SK-N-SH (cell line): ENCODE measurements around the gene ACTR1A. TPM values are rescaled to one million over a fixed set of nuclear protein-coding genes. Genes with fewer than 3 reads are reported as not detected.

Experiments
- CTCF ChIA-PET: fragments of 300-600, 350-600 bp; formaldehyde crosslinking; extraction: SDS; loops from one replicate; lab custom pipeline; 2021; lab: Yijun Ruan, JAX
- POLR2A ChIA-PET: fragments of 350-600 bp; sonication (Branson Sonifier 250); formaldehyde crosslinking; extraction: SDS; loops from one replicate; lab custom pipeline; 2020; ENCODE audit warnings: antibody characterized with exemption, inconsistent platforms; lab: Yijun Ruan, JAX
- DNase-seq: peaks from one replicate; pipeline ENCODE4 v3.0.0; 2012
- H2AFZ ChIP-seq: fragments of 200-600 bp; sonication (generic); 2 replicates; pipeline ENCODE4 v1.8.1; 2016; ENCODE audit warnings: antibody characterized with exemption, mild to moderate bottlenecking, low read depth
- H3F3A ChIP-seq: fragments of 200-600 bp; sonication (generic); replicated peaks from 2 replicates; pipeline ENCODE3; 2016; ENCODE audit warnings: antibody characterized with exemption, mild to moderate bottlenecking; ENCODE audit not compliant: insufficient read depth
- H3K27ac ChIP-seq, 2 experiments: fragments of 200-500 bp in 1 of 2; fragments of 200-600 bp in 1 of 2; sonication (Bioruptor generic) in 1 of 2; sonication (generic), shearing (Covaris generic) in 1 of 2; 2 replicates each; pipeline versions ENCODE4 v1.5.1 to v1.6.1; 2014 to 2016; ENCODE audit warnings: low read depth in 2 of 2, inconsistent platforms in 1 of 2, low read length in 1 of 2, mild to moderate bottlenecking in 1 of 2, mixed read lengths in 1 of 2
- H3K27me3 ChIP-seq: fragments of 200-600 bp; sonication (generic), shearing (Covaris generic); 2 replicates; pipeline ENCODE4 v1.6.1; 2016; ENCODE audit warnings: mixed run types; ENCODE audit not compliant: insufficient read depth
- H3K36me3 ChIP-seq, 2 experiments: fragments of 200-500 bp in 1 of 2; fragments of 200-600 bp in 1 of 2; sonication (Bioruptor generic) in 1 of 2; sonication (generic) in 1 of 2; replicated peaks in 1 of 2; 2 replicates each; pipeline versions ENCODE3 to v1.5.1; 2014 to 2016; ENCODE audit warnings: low read length in 1 of 2, mild to moderate bottlenecking in 1 of 2; ENCODE audit not compliant: insufficient read depth in 2 of 2, control insufficient read depth in 1 of 2
- H3K4me1 ChIP-seq, 2 experiments: fragments of 200-500 bp in 1 of 2; fragments of 200-600 bp in 1 of 2; sonication (Bioruptor generic) in 1 of 2; sonication (generic), shearing (Covaris generic) in 1 of 2; 2 replicates each; pipeline versions ENCODE4 v1.5.1 to v1.6.1; 2014 to 2016; ENCODE audit warnings: low read depth in 1 of 2, low read length in 1 of 2, mixed run types in 1 of 2; ENCODE audit not compliant: insufficient read depth in 2 of 2, control insufficient read depth in 1 of 2
- H3K4me2 ChIP-seq: fragments of 200-600 bp; sonication (generic), shearing (Covaris generic); 2 replicates; pipeline ENCODE4 v1.6.1; 2017; ENCODE audit warnings: mixed run types
- H3K4me3 ChIP-seq, 2 experiments: fragments of 200-500 bp in 1 of 2; fragments of 200-600 bp in 1 of 2; sonication (Bioruptor generic) in 1 of 2; sonication (generic), shearing (Covaris generic) in 1 of 2; 2 replicates each; pipeline versions ENCODE4 v1.5.1 to v1.8.1; 2014 to 2016; ENCODE audit warnings: low read depth in 2 of 2, inconsistent platforms in 1 of 2, low read length in 1 of 2, mild to moderate bottlenecking in 1 of 2, mixed read lengths in 1 of 2, moderate library complexity in 1 of 2
- H3K79me2 ChIP-seq: fragments of 200-600 bp; sonication (generic); 2 replicates; pipeline ENCODE4 v1.8.1; 2017; ENCODE audit warnings: mild to moderate bottlenecking; ENCODE audit not compliant: insufficient read depth
- H3K9ac ChIP-seq: fragments of 200-600 bp; sonication (generic); 2 replicates; pipeline ENCODE4 v1.6.1; 2017; ENCODE audit warnings: mixed run types
- H3K9me2 ChIP-seq: fragments of 200-600 bp; sonication (generic); 2 replicates; pipeline ENCODE4 v1.6.1; 2017; ENCODE audit warnings: mixed run types
- H3K9me3 ChIP-seq: fragments of 200-600 bp; sonication (generic); 2 replicates; pipeline ENCODE4 v1.6.1; 2017; ENCODE audit warnings: mixed run types, mild to moderate bottlenecking, moderate library complexity
- H4K20me1 ChIP-seq: fragments of 200-600 bp; sonication (generic); 2 replicates; pipeline ENCODE4 v1.6.1; 2017; ENCODE audit warnings: mild to moderate bottlenecking, mixed run types; ENCODE audit not compliant: insufficient read depth
- CHD2 ChIP-seq: fragments of 150-350 bp; IDR thresholded peaks from 2 replicates; pipeline ENCODE4 v1.6.1; 2018; ENCODE audit warnings: low read length; ENCODE audit not compliant: partially characterized antibody
- FOXJ3 ChIP-seq: sonication (generic); formaldehyde crosslinking; IDR thresholded peaks from 2 replicates; pipeline ENCODE4 v1.5.1; 2020; ENCODE audit warnings: mild to moderate bottlenecking, missing genetic modification reagents
- FOXM1 ChIP-seq: IDR thresholded peaks from 2 replicates; pipeline ENCODE4 v1.4.0; 2012; ENCODE audit warnings: low read depth, mild to moderate bottlenecking
- GATA2 ChIP-seq: sonication (generic); formaldehyde crosslinking; IDR thresholded peaks from 2 replicates; pipeline ENCODE4 v1.5.0; 2020; ENCODE audit warnings: mild to moderate bottlenecking, missing genetic modification reagents
- IRF3 ChIP-seq: fragments of 150-350 bp; IDR thresholded peaks from 2 replicates; pipeline ENCODE4 v1.6.1; 2016; ENCODE audit warnings: mild to moderate bottlenecking, low read depth, low read length
- JUND ChIP-seq: IDR thresholded peaks from 2 replicates; pipeline ENCODE4 v1.4.0; 2012
- MXI1 ChIP-seq: IDR thresholded peaks from 2 replicates; pipeline ENCODE4 v1.6.1; 2012; ENCODE audit warnings: mild to moderate bottlenecking, low read depth, low read length, improper control_type of control experiment
- NFIC ChIP-seq: IDR thresholded peaks from 2 replicates; pipeline ENCODE4 v1.4.0; 2012; ENCODE audit warnings: borderline replicate concordance
- POLR2AphosphoS5 ChIP-seq: IDR thresholded peaks from 2 replicates; pipeline ENCODE4 v1.6.1; 2012; ENCODE audit warnings: low read depth, low read length
- REST ChIP-seq: IDR thresholded peaks from 2 replicates; pipeline ENCODE4 v1.6.1; 2012; ENCODE audit warnings: mild to moderate bottlenecking, low read depth, low read length, moderate library complexity
- RFX5 ChIP-seq: IDR thresholded peaks from 2 replicates; pipeline ENCODE4 v1.6.1; 2012; ENCODE audit warnings: mild to moderate bottlenecking, improper control_type of control experiment, low read length
- SMC3 ChIP-seq: IDR thresholded peaks from 2 replicates; pipeline ENCODE4 v1.6.1; 2012; ENCODE audit warnings: low read depth, low read length, improper control_type of control experiment
- TCF12 ChIP-seq: IDR thresholded peaks from 2 replicates; pipeline ENCODE4 v1.4.0; 2012
- TEAD4 ChIP-seq: IDR thresholded peaks from 2 replicates; pipeline ENCODE4 v1.4.0; 2012; ENCODE audit warnings: mild to moderate bottlenecking, borderline replicate concordance; ENCODE audit not compliant: insufficient read depth
- USF1 ChIP-seq: IDR thresholded peaks from 2 replicates; pipeline ENCODE4 v1.4.0; 2012; ENCODE audit warnings: low read depth, borderline replicate concordance
- USF2 ChIP-seq: fragments of 150-350 bp; IDR thresholded peaks from 2 replicates; pipeline ENCODE4 v1.6.1; 2017; ENCODE audit warnings: antibody characterized with exemption, low read length, low read depth, borderline replicate concordance
- YY1 ChIP-seq: IDR thresholded peaks from 2 replicates; pipeline ENCODE4 v1.4.0; 2012; ENCODE audit warnings: low read depth, mild to moderate bottlenecking
- ZBTB33 ChIP-seq: IDR thresholded peaks from 2 replicates; pipeline ENCODE4 v1.4.0; 2012; ENCODE audit warnings: low read depth, borderline replicate concordance
- WGBS: methylation state at CpG from one replicate; pipeline ENCODE4 v1.1.6; 2017; ENCODE audit warnings: low lambda C conversion rate; 5-methylcytosine and 5-hydroxymethylcytosine counted together
- polyA plus RNA-seq, 3 experiments: library from polyadenylated mRNA; depleted of rRNA; stranded (reverse); fragments of >200 nt; gene quantifications; 2 replicates each; pipeline ENCODE4 v1.2.3, GENCODE V29; 2012

ACTR1A gene
- polyA plus RNA-seq, 1 of the 3 experiments (the other 2 are of a cell fraction): 106 TPM

GRCh38 chr10:102449321-102450123 lies 53.0 kb downstream of the ACTR1A start:
- no peaks in the 10 kb centered on the region for H3K9me2 ChIP-seq
- ChIA-PET CTCF (interaction anchor here (0.8 to 5.3 kb wide), 8 partner anchors 9 to 56 kb away, joined by 3 to 25 read pairs (median 4); partner anchors contain the start of genes CUEDC2 and FBXL15), POLR2A (interaction anchor here (1.0 to 4.3 kb wide), 3 partner anchors 11 to 29 kb away, joined by 4 to 27 read pairs (median 19); partner anchors contain the start of genes CUEDC2 and FBXL15)
- peak overlapping the region; percentile 96; the same call in 1 of the 2 replicates for H2AFZ ChIP-seq
- no peaks in the 10 kb centered on the region for H3K9me3 ChIP-seq
- no peaks in the 10 kb centered on the region for H3K27me3 ChIP-seq
- WGBS: 15% methylated on average over 30 of the region's 30 CpGs
- peak; percentile 68 for DNase-seq
- peak overlapping the region; percentile 80 for H3K4me2 ChIP-seq
- H3K9ac ChIP-seq: peak overlapping the region; percentile 49; the same call in 1 of the 2 replicates
- H3K4me1 ChIP-seq: peaks cover 0 to 10% of the 10 kb centered on the region in 2 experiments; a peak in 2 of 4 replicates
- no peaks in the 10 kb centered on the region for H3K79me2 ChIP-seq
- no peaks in the 10 kb centered on the region for H3K36me3 ChIP-seq
- peaks cover 20% of the 10 kb centered on the region for H3F3A ChIP-seq
- peak overlapping the region; percentile 62 to 71 for H3K4me3 ChIP-seq
- TF ChIP-seq FOXM1 (no peak), RFX5 (no peak), POLR2AphosphoS5 (no peak), REST (no peak), MXI1 (no peak), NFIC (no peak), YY1 (no peak), FOXJ3 (CRISPR knock-in tag) (no peak)
- no peaks in the 10 kb centered on the region for H4K20me1 ChIP-seq
- H3K27ac ChIP-seq: peak overlapping the region in 1 of 2 experiments; percentile 66; a peak in 2 of 4 replicates

- H3K9me2 ChIP-seq: no peaks in the 10 kb centered on the region
- H3K4me2 ChIP-seq: no peak overlapping the region
- no peaks in the 10 kb centered on the region for H4K20me1 ChIP-seq
- no peaks in the 10 kb centered on the region for H3K79me2 ChIP-seq
- ChIA-PET POLR2A (no interaction called here), CTCF (no interaction called here)
- peaks cover 4% of the 10 kb centered on the region for H3F3A ChIP-seq
- peaks cover 0 to 3% of the 10 kb centered on the region in 2 experiments; a peak in 2 of 4 replicates for H3K4me1 ChIP-seq
- 56% methylated on average over 2 of the region's 2 CpGs for WGBS
- H2AFZ ChIP-seq: no peak overlapping the region
- no peak for DNase-seq
- H3K27me3 ChIP-seq: no peaks in the 10 kb centered on the region
- H3K36me3 ChIP-seq: no peaks in the 10 kb centered on the region
- H3K9ac ChIP-seq: no peak overlapping the region
- H3K9me3 ChIP-seq: no peaks in the 10 kb centered on the region
- H3K4me3 ChIP-seq: no peak overlapping the region
- H3K27ac ChIP-seq: no peak overlapping the region
- no peak for TF ChIP-seq TCF12
- no peak for TF ChIP-seq JUND
- no peak for TF ChIP-seq SMC3
- no peak for TF ChIP-seq ZBTB33
- no peak for TF ChIP-seq NFIC
- no peak for TF ChIP-seq USF1
- TF ChIP-seq TEAD4: no peak
- no peak for TF ChIP-seq GATA2
- TF ChIP-seq IRF3: no peak
- TF ChIP-seq CHD2: no peak
- no peak for TF ChIP-seq USF2
These were observed 57.7 kb downstream of the ACTR1A start for GRCh38 chr10:102444851-102445250.
